GM23338 (cell line): ENCODE results near the gene CHD1. TPM values are rescaled to one million over a fixed set of nuclear protein-coding genes. Genes with fewer than 3 reads are reported as not detected.

Experiments
- ATAC-seq: fragments of 200-7000 bp; cut with Tn5 transposase; 3 replicates; pipeline ENCODE4 v1.9.1; 2020
- DNase-seq: peaks from one replicate; pipeline ENCODE4 v3.0.0-alpha.2; 2015; ENCODE audit warnings: low spot score
- H2AFZ ChIP-seq: fragments of 200-600 bp; sonication (generic); 2 replicates; pipeline ENCODE4 v1.8.0; 2016; ENCODE audit warnings: antibody characterized with exemption, mild to moderate bottlenecking, moderate library complexity
- H3F3A ChIP-seq: fragments of 200-600 bp; sonication (generic); replicated peaks from 2 replicates; pipeline ENCODE4 v1.8.0; 2017; ENCODE audit warnings: antibody characterized with exemption, mixed run types, low read depth
- H3K27ac ChIP-seq: fragments of 200-600 bp; sonication (generic); 2 replicates; pipeline ENCODE4 v1.6.1; 2016; ENCODE audit warnings: low read depth
- H3K27me3 ChIP-seq: fragments of 200-600 bp; sonication (generic); 2 replicates; pipeline ENCODE4 v1.8.0; 2016; ENCODE audit warnings: mild to moderate bottlenecking, mixed run types, moderate library complexity; ENCODE audit not compliant: insufficient read depth
- H3K36me3 ChIP-seq: fragments of 200-600 bp; sonication (generic); 2 replicates; pipeline ENCODE4 v1.8.0; 2016; ENCODE audit warnings: mild to moderate bottlenecking; ENCODE audit not compliant: insufficient read depth
- H3K4me1 ChIP-seq: fragments of 200-600 bp; sonication (generic); 2 replicates; pipeline ENCODE4 v1.8.0; 2016; ENCODE audit warnings: mild to moderate bottlenecking, moderate library complexity; ENCODE audit not compliant: insufficient read depth
- H3K4me2 ChIP-seq: fragments of 200-600 bp; sonication (generic); 2 replicates; pipeline ENCODE4 v1.7.1; 2017; ENCODE audit warnings: mixed run types
- H3K4me3 ChIP-seq: fragments of 200-600 bp; sonication (generic); 2 replicates; pipeline ENCODE4 v1.6.1; 2016; ENCODE audit warnings: mixed run types
- H3K79me2 ChIP-seq: fragments of 200-600 bp; sonication (generic); replicated peaks from 2 replicates; pipeline ENCODE4 v1.8.0; 2017; ENCODE audit warnings: mild to moderate bottlenecking; ENCODE audit not compliant: insufficient read depth
- H3K9me2 ChIP-seq: fragments of 200-600 bp; sonication (generic); 2 replicates; pipeline ENCODE4 v1.8.0; 2017; ENCODE audit not compliant: insufficient read depth
- H4K20me1 ChIP-seq: fragments of 200-600 bp; sonication (generic); replicated peaks from 2 replicates; pipeline ENCODE4 v1.8.0; 2017; ENCODE audit warnings: mild to moderate bottlenecking; ENCODE audit not compliant: insufficient read depth
- H3K27ac Mint-ChIP-seq: 2 replicates; pipeline ENCODE4 v1.8.0; 2020; ENCODE audit warnings: inconsistent platforms, mild to moderate bottlenecking, moderate library complexity, mixed read lengths
- H3K27me3 Mint-ChIP-seq: 3 replicates; pipeline ENCODE4 v1.8.0; 2022; ENCODE audit warnings: low read depth, mild to moderate bottlenecking, moderate library complexity, mixed read lengths, inconsistent platforms; ENCODE audit not compliant: insufficient read depth, poor library complexity
- H3K36me3 Mint-ChIP-seq: 3 replicates; pipeline ENCODE4 v1.8.0; 2021; ENCODE audit warnings: low read depth, mild to moderate bottlenecking, inconsistent platforms, moderate library complexity, mixed read lengths
- H3K4me1 Mint-ChIP-seq: 3 replicates; pipeline ENCODE4 v1.8.0; 2020; ENCODE audit warnings: mild to moderate bottlenecking, inconsistent platforms, mixed read lengths
- H3K4me3 Mint-ChIP-seq: 3 replicates; pipeline ENCODE4 v1.8.0; 2021; ENCODE audit warnings: moderate library complexity, mild to moderate bottlenecking, inconsistent platforms, mixed read lengths
- H3K9me3 Mint-ChIP-seq: 3 replicates; pipeline ENCODE4 v1.8.0; 2020; ENCODE audit warnings: moderate library complexity, mild to moderate bottlenecking, inconsistent platforms, mixed read lengths
- CREB1 ChIP-seq: fragments of 250-450 bp; sonication (Bioruptor Pico); IDR thresholded peaks from 2 replicates; pipeline ENCODE4 v1.5.0; 2020; ENCODE audit warnings: low read depth, mild to moderate bottlenecking, moderate library complexity
- ETS1 ChIP-seq: IDR thresholded peaks from 2 replicates; pipeline ENCODE4 v1.6.1; 2016; ENCODE audit warnings: antibody characterized with exemption
- EZH2phosphoT487 ChIP-seq: fragments of 200-600 bp; sonication (generic); IDR thresholded peaks from one replicate; pipeline ENCODE4 v1.8.1; 2018; ENCODE audit warnings: antibody characterized with exemption; ENCODE audit not compliant: unreplicated experiment
- JUNB ChIP-seq: IDR thresholded peaks from one replicate; pipeline ENCODE4 v1.6.1; 2016; ENCODE audit warnings: antibody characterized with exemption; ENCODE audit not compliant: unreplicated experiment
- POLR2AphosphoS5 ChIP-seq: IDR thresholded peaks from 2 replicates; pipeline ENCODE4 v1.6.1; 2016; ENCODE audit warnings: antibody characterized with exemption, low read depth
- REST ChIP-seq: IDR thresholded peaks from one replicate; pipeline ENCODE4 v1.6.1; 2018; ENCODE audit warnings: antibody characterized with exemption; ENCODE audit not compliant: unreplicated experiment
- STAT1 ChIP-seq: IDR thresholded peaks from one replicate; pipeline ENCODE4 v1.6.1; 2016; ENCODE audit warnings: antibody characterized with exemption; ENCODE audit not compliant: unreplicated experiment
- ZNF114 ChIP-seq: fragments of 250-450 bp; sonication (Bioruptor Pico); IDR thresholded peaks from 2 replicates; pipeline ENCODE4 v1.5.0; 2020; ENCODE audit warnings: mild to moderate bottlenecking, moderate library complexity
- ZNF331 ChIP-seq: fragments of 250-450 bp; sonication (Bioruptor Pico); IDR thresholded peaks from 2 replicates; pipeline ENCODE4 v1.5.0; 2020; ENCODE audit warnings: low read depth, mild to moderate bottlenecking, moderate library complexity
- ZNF462 ChIP-seq: fragments of 250-450 bp; sonication (Bioruptor Pico); IDR thresholded peaks from 2 replicates; pipeline ENCODE4 v1.5.0; 2020; ENCODE audit warnings: mild to moderate bottlenecking, moderate library complexity
- polyA plus RNA-seq: library from polyadenylated mRNA; unstranded; fragments of >200 nt; fragmentation: Nextera tagmentation; extraction: Ambion mirVana; gene quantifications from 2 replicates; pipeline ENCODE4 v1.2.1, GENCODE V29; 2016
- total RNA-seq: library from RNA; depleted of rRNA; stranded (reverse); fragments of >200 nt; shearing (Covaris generic); gene quantifications from 2 replicates; pipeline ENCODE4 v1.2.3, GENCODE V29; 2014

CHD1 gene
- total and polyA plus RNA-seq, 2 experiments from 2014 or later = 36.4 to 75.6 TPM

- no peak overlapping the region for H3K27ac ChIP-seq
- no peak overlapping the region for H2AFZ ChIP-seq
- H3K9me3 Mint-ChIP-seq = no peaks in the 10 kb centered on the region
- ATAC-seq (no peak), DNase-seq (no peak)
- H3K4me1 ChIP-seq = peaks cover 30% of the 10 kb centered on the region
- peaks cover 16% of the 10 kb centered on the region for H3K79me2 ChIP-seq
- H3K27me3 ChIP-seq = no peaks in the 10 kb centered on the region
- H3K9me2 ChIP-seq = no peaks in the 10 kb centered on the region
- no peak overlapping the region for H3K4me3 Mint-ChIP-seq
- H3K4me3 ChIP-seq = no peak overlapping the region
- no peaks in the 10 kb centered on the region for H3K36me3 ChIP-seq
- peaks cover 7% of the 10 kb centered on the region for H3K27me3 Mint-ChIP-seq
- no peaks in the 10 kb centered on the region for H3K36me3 Mint-ChIP-seq
- TF ChIP-seq ZNF462 (CRISPR knock-in tag) = no peak
- no peak for TF ChIP-seq ZNF114 (CRISPR knock-in tag)
- no peak for TF ChIP-seq CREB1 (CRISPR knock-in tag)
- no peak for TF ChIP-seq ETS1
- no peak for TF ChIP-seq POLR2AphosphoS5
- TF ChIP-seq EZH2phosphoT487 = no peak
- no peak for TF ChIP-seq REST
- TF ChIP-seq ZNF331 = no peak
- TF ChIP-seq JUNB = no peak
- no peak for TF ChIP-seq STAT1
- H3K4me1 Mint-ChIP-seq = peaks cover 23% of the 10 kb centered on the region; the same call in 2 of the 3 replicates
- no peaks in the 10 kb centered on the region for H3F3A ChIP-seq
- no peak overlapping the region for H3K4me2 ChIP-seq
- H4K20me1 ChIP-seq = 0 out of 2 replicates have a peak, but pooled peaks cover 4% of the 10 kb centered on the region
- no peak overlapping the region for H3K27ac Mint-ChIP-seq
Observed at GRCh38 chr5:98934546-98934945, 5.7 kb upstream of the CHD1 start.
